Measurements from ENCODE around the gene ELAC2.

DNA sequence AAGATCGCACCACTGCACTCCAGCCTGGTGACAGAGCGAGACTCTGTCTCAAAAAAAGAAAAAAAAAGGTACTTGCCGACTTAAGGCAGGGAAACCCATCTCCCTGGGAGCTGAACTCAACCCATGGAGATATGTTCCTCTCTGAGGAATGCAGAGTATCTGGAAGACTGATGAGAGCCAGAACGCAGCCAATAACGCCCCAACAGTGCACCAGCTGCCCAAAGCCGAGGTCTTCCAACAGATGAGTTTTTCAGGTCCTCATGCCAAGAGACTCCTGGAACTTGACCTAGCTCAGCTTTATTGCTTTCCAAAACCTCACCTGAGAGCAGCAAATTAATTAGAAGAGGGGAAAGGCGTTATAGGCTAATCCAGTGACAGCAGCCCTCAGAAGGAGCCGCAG is 9.4 kb downstream of the ELAC2 start:
- TF ChIP-seq, protein P1, sequence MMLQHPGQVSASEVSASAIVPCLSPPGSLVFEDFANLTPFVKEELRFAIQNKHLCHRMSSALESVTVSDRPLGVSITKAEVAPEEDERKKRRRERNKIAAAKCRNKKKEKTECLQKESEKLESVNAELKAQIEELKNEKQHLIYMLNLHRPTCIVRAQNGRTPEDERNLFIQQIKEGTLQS (IDR thresholded peaks at IDR 0.05; ENCODE audit: insufficient read depth, low read depth, low read length), result no peak
- TF ChIP-seq SP1 (IDR thresholded peaks at IDR 0.05; ENCODE audit: low read depth, low read length), result no peak
- TF ChIP-seq POLR2A (IDR thresholded peaks at IDR 0.05; ENCODE audit: control extremely low read depth in 1 of 2, low read depth in 2 of 2, low read length in 2 of 2), result no peak
- TF ChIP-seq, protein P2, sequence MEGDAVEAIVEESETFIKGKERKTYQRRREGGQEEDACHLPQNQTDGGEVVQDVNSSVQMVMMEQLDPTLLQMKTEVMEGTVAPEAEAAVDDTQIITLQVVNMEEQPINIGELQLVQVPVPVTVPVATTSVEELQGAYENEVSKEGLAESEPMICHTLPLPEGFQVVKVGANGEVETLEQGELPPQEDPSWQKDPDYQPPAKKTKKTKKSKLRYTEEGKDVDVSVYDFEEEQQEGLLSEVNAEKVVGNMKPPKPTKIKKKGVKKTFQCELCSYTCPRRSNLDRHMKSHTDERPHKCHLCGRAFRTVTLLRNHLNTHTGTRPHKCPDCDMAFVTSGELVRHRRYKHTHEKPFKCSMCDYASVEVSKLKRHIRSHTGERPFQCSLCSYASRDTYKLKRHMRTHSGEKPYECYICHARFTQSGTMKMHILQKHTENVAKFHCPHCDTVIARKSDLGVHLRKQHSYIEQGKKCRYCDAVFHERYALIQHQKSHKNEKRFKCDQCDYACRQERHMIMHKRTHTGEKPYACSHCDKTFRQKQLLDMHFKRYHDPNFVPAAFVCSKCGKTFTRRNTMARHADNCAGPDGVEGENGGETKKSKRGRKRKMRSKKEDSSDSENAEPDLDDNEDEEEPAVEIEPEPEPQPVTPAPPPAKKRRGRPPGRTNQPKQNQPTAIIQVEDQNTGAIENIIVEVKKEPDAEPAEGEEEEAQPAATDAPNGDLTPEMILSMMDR (IDR thresholded peaks at IDR 0.05; ENCODE audit: control extremely low read depth in 1 of 3, insufficient read depth in 1 of 3, low read depth in 1 of 3, low read length in 3 of 3), result no peak
- TF ChIP-seq POLR2AphosphoS5 (IDR thresholded peaks at IDR 0.05; ENCODE audit: low read depth, low read length), result no peak
- TF ChIP-seq, protein P3, sequence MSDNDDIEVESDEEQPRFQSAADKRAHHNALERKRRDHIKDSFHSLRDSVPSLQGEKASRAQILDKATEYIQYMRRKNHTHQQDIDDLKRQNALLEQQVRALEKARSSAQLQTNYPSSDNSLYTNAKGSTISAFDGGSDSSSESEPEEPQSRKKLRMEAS (IDR thresholded peaks at IDR 0.05), result no peak
- no peak for TF ChIP-seq CBX8 (IDR thresholded peaks at IDR 0.05; ENCODE audit: borderline replicate concordance, low read depth, low read length)
- TF ChIP-seq KDM5A (IDR thresholded peaks at IDR 0.05; ENCODE audit: low read length), result no peak
- TF ChIP-seq RAD21 (IDR thresholded peaks at IDR 0.05 in 1 of 2, conservative IDR thresholded peaks at IDR 0.05 in 1 of 2; ENCODE audit: low read depth in 2 of 2, low read length in 2 of 2), result no peak
- TF ChIP-seq CEBPB (IDR thresholded peaks at IDR 0.05; ENCODE audit: low read depth, low read length), result no peak
- no peak for TF ChIP-seq JUND (IDR thresholded peaks at IDR 0.05; ENCODE audit: low read length)
- no peak for TF ChIP-seq CREB1 (IDR thresholded peaks at IDR 0.05)
- TF ChIP-seq, protein P4, sequence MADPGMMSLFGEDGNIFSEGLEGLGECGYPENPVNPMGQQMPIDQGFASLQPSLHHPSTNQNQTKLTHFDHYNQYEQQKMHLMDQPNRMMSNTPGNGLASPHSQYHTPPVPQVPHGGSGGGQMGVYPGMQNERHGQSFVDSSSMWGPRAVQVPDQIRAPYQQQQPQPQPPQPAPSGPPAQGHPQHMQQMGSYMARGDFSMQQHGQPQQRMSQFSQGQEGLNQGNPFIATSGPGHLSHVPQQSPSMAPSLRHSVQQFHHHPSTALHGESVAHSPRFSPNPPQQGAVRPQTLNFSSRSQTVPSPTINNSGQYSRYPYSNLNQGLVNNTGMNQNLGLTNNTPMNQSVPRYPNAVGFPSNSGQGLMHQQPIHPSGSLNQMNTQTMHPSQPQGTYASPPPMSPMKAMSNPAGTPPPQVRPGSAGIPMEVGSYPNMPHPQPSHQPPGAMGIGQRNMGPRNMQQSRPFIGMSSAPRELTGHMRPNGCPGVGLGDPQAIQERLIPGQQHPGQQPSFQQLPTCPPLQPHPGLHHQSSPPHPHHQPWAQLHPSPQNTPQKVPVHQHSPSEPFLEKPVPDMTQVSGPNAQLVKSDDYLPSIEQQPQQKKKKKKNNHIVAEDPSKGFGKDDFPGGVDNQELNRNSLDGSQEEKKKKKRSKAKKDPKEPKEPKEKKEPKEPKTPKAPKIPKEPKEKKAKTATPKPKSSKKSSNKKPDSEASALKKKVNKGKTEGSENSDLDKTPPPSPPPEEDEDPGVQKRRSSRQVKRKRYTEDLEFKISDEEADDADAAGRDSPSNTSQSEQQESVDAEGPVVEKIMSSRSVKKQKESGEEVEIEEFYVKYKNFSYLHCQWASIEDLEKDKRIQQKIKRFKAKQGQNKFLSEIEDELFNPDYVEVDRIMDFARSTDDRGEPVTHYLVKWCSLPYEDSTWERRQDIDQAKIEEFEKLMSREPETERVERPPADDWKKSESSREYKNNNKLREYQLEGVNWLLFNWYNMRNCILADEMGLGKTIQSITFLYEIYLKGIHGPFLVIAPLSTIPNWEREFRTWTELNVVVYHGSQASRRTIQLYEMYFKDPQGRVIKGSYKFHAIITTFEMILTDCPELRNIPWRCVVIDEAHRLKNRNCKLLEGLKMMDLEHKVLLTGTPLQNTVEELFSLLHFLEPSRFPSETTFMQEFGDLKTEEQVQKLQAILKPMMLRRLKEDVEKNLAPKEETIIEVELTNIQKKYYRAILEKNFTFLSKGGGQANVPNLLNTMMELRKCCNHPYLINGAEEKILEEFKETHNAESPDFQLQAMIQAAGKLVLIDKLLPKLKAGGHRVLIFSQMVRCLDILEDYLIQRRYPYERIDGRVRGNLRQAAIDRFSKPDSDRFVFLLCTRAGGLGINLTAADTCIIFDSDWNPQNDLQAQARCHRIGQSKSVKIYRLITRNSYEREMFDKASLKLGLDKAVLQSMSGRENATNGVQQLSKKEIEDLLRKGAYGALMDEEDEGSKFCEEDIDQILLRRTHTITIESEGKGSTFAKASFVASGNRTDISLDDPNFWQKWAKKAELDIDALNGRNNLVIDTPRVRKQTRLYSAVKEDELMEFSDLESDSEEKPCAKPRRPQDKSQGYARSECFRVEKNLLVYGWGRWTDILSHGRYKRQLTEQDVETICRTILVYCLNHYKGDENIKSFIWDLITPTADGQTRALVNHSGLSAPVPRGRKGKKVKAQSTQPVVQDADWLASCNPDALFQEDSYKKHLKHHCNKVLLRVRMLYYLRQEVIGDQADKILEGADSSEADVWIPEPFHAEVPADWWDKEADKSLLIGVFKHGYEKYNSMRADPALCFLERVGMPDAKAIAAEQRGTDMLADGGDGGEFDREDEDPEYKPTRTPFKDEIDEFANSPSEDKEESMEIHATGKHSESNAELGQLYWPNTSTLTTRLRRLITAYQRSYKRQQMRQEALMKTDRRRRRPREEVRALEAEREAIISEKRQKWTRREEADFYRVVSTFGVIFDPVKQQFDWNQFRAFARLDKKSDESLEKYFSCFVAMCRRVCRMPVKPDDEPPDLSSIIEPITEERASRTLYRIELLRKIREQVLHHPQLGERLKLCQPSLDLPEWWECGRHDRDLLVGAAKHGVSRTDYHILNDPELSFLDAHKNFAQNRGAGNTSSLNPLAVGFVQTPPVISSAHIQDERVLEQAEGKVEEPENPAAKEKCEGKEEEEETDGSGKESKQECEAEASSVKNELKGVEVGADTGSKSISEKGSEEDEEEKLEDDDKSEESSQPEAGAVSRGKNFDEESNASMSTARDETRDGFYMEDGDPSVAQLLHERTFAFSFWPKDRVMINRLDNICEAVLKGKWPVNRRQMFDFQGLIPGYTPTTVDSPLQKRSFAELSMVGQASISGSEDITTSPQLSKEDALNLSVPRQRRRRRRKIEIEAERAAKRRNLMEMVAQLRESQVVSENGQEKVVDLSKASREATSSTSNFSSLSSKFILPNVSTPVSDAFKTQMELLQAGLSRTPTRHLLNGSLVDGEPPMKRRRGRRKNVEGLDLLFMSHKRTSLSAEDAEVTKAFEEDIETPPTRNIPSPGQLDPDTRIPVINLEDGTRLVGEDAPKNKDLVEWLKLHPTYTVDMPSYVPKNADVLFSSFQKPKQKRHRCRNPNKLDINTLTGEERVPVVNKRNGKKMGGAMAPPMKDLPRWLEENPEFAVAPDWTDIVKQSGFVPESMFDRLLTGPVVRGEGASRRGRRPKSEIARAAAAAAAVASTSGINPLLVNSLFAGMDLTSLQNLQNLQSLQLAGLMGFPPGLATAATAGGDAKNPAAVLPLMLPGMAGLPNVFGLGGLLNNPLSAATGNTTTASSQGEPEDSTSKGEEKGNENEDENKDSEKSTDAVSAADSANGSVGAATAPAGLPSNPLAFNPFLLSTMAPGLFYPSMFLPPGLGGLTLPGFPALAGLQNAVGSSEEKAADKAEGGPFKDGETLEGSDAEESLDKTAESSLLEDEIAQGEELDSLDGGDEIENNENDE (IDR thresholded peaks at IDR 0.05; ENCODE audit: insufficient replicate concordance, low read length), result no peak
- no peak for TF ChIP-seq EZH2 (IDR thresholded peaks at IDR 0.05; ENCODE audit: low read depth, low read length, severe bottlenecking)

Data from H1 (cell line).